ENCODE measurements around the gene FKBP1A.

DNA sequence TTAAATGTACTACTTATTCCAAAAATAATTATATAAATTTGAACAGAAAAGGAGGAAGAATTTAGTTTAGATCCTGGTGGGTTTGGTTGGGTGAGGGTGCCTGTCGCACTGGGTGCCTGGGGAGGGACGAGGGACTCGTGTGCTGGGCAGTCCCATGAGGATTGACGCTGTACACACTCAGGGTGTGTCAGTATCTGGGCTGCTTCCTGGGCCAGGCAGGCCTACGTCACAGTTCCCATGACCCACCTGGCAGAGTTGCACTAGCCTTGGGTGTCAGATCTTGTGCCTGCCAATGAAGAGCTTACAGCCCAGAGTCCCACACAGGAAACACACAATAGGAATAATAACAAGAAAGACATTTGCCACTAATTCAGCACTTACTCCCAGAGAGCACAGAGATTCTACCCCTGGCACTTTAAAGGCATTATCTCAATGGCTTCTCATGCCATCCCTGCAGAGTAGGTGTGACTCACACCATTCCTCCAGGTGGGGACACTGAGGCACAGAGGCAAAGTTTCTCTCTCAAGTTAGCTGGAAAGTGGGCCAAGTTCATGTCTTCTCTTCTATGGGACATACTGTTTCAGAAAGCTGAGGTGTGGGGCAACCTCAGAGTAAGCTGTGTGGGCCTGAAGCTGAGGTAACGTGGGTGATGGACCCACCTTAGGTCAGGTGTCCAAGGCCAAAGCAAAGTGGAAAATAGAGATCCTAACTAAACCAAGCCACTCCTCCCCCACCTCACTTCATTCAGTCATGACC, 62.6 kb downstream of the FKBP1A start:
- TF ChIP-seq, protein P1, sequence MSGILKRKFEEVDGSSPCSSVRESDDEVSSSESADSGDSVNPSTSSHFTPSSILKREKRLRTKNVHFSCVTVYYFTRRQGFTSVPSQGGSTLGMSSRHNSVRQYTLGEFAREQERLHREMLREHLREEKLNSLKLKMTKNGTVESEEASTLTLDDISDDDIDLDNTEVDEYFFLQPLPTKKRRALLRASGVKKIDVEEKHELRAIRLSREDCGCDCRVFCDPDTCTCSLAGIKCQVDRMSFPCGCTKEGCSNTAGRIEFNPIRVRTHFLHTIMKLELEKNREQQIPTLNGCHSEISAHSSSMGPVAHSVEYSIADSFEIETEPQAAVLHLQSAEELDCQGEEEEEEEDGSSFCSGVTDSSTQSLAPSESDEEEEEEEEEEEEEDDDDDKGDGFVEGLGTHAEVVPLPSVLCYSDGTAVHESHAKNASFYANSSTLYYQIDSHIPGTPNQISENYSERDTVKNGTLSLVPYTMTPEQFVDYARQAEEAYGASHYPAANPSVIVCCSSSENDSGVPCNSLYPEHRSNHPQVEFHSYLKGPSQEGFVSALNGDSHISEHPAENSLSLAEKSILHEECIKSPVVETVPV (CRISPR knock-in tag; IDR thresholded peaks at IDR 0.05), result no peak
- TF ChIP-seq PATZ1 (CRISPR knock-in tag; IDR thresholded peaks at IDR 0.05; ENCODE audit: borderline replicate concordance) (no peak), ISL1 (CRISPR knock-in tag; IDR thresholded peaks at IDR 0.05) (no peak), RARB (CRISPR knock-in tag; IDR thresholded peaks at IDR 0.05) (no peak), ZNF565 (CRISPR knock-in tag; conservative IDR thresholded peaks at IDR 0.05; ENCODE audit: low read depth) (no peak)
